ENCODE data around the gene NGLY1. TPM values are rescaled to one million over a fixed set of nuclear protein-coding genes. Genes with fewer than 3 reads are reported as not detected.

NGLY1 gene
- total and polyA plus RNA-seq, 9 of the 15 experiments (the other 6 are each of a cell fraction or from before 2014, with no cell fraction given), result 52.2 to 124 (median 87.6) TPM

DNA sequence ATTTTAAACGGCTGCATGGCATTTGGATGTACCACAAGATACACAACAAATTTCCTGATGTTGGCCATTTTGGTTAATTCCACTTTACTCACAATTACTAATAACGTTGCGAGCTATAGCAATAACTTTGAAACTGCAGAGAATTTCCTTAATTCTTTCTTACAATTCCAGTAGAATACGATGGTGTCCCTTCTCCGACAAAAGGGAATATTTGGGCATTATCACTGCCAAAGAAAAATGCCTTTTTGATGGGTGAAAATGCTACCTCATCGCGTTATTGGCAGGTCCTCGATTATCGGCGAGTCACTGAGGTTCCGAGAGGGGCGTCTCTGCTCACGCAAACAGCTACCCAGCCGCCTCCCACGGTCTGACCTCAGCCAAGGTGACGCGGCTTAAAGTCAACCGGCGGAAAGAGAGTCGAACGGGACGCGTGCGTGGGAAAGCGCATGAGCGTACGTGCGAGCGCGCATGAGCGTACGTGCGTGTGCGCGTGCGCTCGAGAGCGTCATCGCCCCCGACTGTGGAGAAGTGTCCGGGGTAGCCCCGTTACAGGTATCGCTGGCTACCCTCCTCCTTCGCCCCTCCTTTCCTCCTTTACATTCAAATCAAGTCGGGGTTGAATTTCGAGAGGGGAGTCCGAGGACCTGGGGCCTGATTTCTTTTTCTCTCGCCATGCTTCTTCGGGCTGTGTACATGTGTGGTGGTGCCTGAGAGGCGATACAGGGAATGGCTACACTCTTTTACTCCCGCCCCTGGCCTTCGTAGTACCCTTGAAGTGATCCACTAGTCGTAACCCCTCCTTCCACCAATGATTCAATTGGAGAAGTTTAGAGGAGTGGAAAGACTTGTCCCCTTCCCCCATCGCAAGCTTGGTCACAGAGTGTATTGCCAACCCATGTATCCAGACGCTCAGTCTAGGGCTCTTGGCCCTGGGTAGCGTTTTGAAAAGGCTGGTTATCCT lies 6.6 kb upstream of the NGLY1 start, which contains the start of gene OXSM (continued):
- TF ChIP-seq HDAC1 (IDR thresholded peaks at IDR 0.05), result peak; percentile 49 to 65; a peak in 1 of 4 replicates
- TF ChIP-seq FOXK2 (conservative IDR thresholded peaks at IDR 0.05 in 1 of 2, IDR thresholded peaks at IDR 0.05 in 1 of 2; ENCODE audit: low read depth in 2 of 2), result peak; percentile 83 to 87
- 0 out of 2 replicates have a peak, but pooled peaks have one; percentile 25 for TF ChIP-seq GATAD2A (IDR thresholded peaks at IDR 0.05)
- TF ChIP-seq, protein P1, sequence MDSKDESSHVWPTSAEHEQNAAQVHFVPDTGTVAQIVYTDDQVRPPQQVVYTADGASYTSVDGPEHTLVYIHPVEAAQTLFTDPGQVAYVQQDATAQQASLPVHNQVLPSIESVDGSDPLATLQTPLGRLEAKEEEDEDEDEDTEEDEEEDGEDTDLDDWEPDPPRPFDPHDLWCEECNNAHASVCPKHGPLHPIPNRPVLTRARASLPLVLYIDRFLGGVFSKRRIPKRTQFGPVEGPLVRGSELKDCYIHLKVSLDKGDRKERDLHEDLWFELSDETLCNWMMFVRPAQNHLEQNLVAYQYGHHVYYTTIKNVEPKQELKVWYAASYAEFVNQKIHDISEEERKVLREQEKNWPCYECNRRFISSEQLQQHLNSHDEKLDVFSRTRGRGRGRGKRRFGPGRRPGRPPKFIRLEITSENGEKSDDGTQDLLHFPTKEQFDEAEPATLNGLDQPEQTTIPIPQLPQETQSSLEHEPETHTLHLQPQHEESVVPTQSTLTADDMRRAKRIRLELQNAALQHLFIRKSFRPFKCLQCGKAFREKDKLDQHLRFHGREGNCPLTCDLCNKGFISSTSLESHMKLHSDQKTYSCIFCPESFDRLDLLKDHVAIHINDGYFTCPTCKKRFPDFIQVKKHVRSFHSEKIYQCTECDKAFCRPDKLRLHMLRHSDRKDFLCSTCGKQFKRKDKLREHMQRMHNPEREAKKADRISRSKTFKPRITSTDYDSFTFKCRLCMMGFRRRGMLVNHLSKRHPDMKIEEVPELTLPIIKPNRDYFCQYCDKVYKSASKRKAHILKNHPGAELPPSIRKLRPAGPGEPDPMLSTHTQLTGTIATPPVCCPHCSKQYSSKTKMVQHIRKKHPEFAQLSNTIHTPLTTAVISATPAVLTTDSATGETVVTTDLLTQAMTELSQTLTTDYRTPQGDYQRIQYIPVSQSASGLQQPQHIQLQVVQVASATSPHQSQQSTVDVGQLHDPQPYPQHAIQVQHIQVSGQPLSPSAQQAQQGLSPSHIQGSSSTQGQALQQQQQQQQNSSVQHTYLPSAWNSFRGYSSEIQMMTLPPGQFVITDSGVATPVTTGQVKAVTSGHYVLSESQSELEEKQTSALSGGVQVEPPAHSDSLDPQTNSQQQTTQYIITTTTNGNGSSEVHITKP (IDR thresholded peaks at IDR 0.05; ENCODE audit: partially characterized antibody), result peak; percentile 84
- TF ChIP-seq KLF6 (CRISPR knock-in tag; IDR thresholded peaks at IDR 0.05; ENCODE audit: borderline replicate concordance), result peak; percentile 56; the same call in 1 of the 2 replicates
- no peak for TF ChIP-seq ZNF586 (CRISPR knock-in tag; conservative IDR thresholded peaks at IDR 0.05)
- no peak for TF ChIP-seq PHF21A (IDR thresholded peaks at IDR 0.05; ENCODE audit: borderline replicate concordance, low read depth)
- TF ChIP-seq, protein P2, sequence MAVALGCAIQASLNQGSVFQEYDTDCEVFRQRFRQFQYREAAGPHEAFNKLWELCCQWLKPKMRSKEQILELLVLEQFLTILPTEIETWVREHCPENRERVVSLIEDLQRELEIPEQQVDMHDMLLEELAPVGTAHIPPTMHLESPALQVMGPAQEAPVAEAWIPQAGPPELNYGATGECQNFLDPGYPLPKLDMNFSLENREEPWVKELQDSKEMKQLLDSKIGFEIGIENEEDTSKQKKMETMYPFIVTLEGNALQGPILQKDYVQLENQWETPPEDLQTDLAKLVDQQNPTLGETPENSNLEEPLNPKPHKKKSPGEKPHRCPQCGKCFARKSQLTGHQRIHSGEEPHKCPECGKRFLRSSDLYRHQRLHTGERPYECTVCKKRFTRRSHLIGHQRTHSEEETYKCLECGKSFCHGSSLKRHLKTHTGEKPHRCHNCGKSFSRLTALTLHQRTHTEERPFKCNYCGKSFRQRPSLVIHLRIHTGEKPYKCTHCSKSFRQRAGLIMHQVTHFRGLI (CRISPR knock-in tag; IDR thresholded peaks at IDR 0.05), result no peak
- peak; percentile 65 for TF ChIP-seq MAFK (IDR thresholded peaks at IDR 0.05; ENCODE audit: low read length)
- TF ChIP-seq XRCC5 (IDR thresholded peaks at IDR 0.05; ENCODE audit: low read depth, low read length), result no peak
- TF ChIP-seq PCBP1 (IDR thresholded peaks at IDR 0.05; ENCODE audit: low read depth, low read length, poor library complexity, severe bottlenecking), result no peak
- TF ChIP-seq ZFX (CRISPR knock-in tag; IDR thresholded peaks at IDR 0.05), result peak; percentile 38; the same call in 1 of the 2 replicates
- TF ChIP-seq NCOA2 (IDR thresholded peaks at IDR 0.05; ENCODE audit: partially characterized antibody in 2 of 2), result no peak
- TF ChIP-seq BRD4 (IDR thresholded peaks at IDR 0.05), result peak; percentile 47; the same call in 1 of the 2 replicates
- TF ChIP-seq NR2C1 (IDR thresholded peaks at IDR 0.05), result 0 out of 2 replicates have a peak, but pooled peaks have one; percentile 15
- 0 out of 2 replicates have a peak, but pooled peaks have one; percentile 66 for TF ChIP-seq NR2C1 (tag; IDR thresholded peaks at IDR 0.05)
- no peak for TF ChIP-seq PRMT5 (CRISPR knock-in tag; IDR thresholded peaks at IDR 0.05)
- no peak for TF ChIP-seq ID3 (CRISPR knock-in tag; IDR thresholded peaks at IDR 0.05)
- 0 out of 2 replicates have a peak, but pooled peaks have one; percentile 23 for TF ChIP-seq ID3 (tag; IDR thresholded peaks at IDR 0.05)
- no peak for TF ChIP-seq ZNF512 (tag; IDR thresholded peaks at IDR 0.05)
- TF ChIP-seq EP300 (IDR thresholded peaks at IDR 0.05; ENCODE audit: low read length), result peak; percentile 67; the same call in 1 of the 2 replicates
